ENCODE measurements around the gene CLDN3.

The CLDN3 gene

GRCh38 chr7:73770860-73771670 lies 995 bp upstream of the CLDN3 start:
- Histone ChIP-seq H3K27ac (ENCODE audit: low read length) (no peak overlapping the region), H3F3A (ENCODE audit: insufficient read depth, low read length) (peaks cover 14% of the 10 kb centered on the region), H3K36me3 (replicated peaks; ENCODE audit: insufficient read depth, low read length) (no peaks in the 10 kb centered on the region), H4K20me1 (ENCODE audit: insufficient read depth, low read length) (no peaks in the 10 kb centered on the region), H3K4me2 (ENCODE audit: low read depth, low read length) (peak overlapping the region; percentile 71), H3K9me3 (replicated peaks; ENCODE audit: insufficient read depth, low read length) (no peaks in the 10 kb centered on the region), H3K9ac (ENCODE audit: low read length) (no peak overlapping the region), H3K79me2 (ENCODE audit: low read length) (no peaks in the 10 kb centered on the region), H3K9me2 (replicated peaks; ENCODE audit: insufficient read depth, low read length) (no peaks in the 10 kb centered on the region), H3K4me3 (ENCODE audit: low read length) (peak overlapping the region; percentile 38), H3K27me3 (replicated peaks; ENCODE audit: insufficient read depth, low read length) (no peaks in the 10 kb centered on the region), H3K4me1 (ENCODE audit: low read length) (peaks cover 15% of the 10 kb centered on the region), H2AFZ (ENCODE audit: low read length) (peak overlapping the region; percentile 28)
- TF ChIP-seq EZH2 (optimal IDR thresholded peaks at IDR 0.05; ENCODE audit: low read depth, low read length): no peak
- no peak for TF ChIP-seq EZH2phosphoT487 (IDR thresholded peaks at IDR 0.05; ENCODE audit: low read length)
- no peak for TF ChIP-seq CTCF (IDR thresholded peaks at IDR 0.05; ENCODE audit: low read length)
- DNase-seq: no peak

- Histone ChIP-seq H3K4me1 (ENCODE audit: low read length) (peaks cover 11% of the 10 kb centered on the region), H4K20me1 (ENCODE audit: insufficient read depth, low read length) (no peaks in the 10 kb centered on the region), H2AFZ (ENCODE audit: low read length) (no peak overlapping the region), H3K27ac (ENCODE audit: low read length) (no peak overlapping the region), H3K79me2 (ENCODE audit: low read length) (no peaks in the 10 kb centered on the region), H3K9ac (ENCODE audit: low read length) (no peak overlapping the region), H3K4me3 (ENCODE audit: low read length) (no peak overlapping the region), H3K4me2 (ENCODE audit: low read depth, low read length) (no peak overlapping the region), H3K27me3 (replicated peaks; ENCODE audit: insufficient read depth, low read length) (no peaks in the 10 kb centered on the region), H3K9me3 (replicated peaks; ENCODE audit: insufficient read depth, low read length) (no peaks in the 10 kb centered on the region), H3F3A (ENCODE audit: insufficient read depth, low read length) (peaks cover 14% of the 10 kb centered on the region), H3K9me2 (replicated peaks; ENCODE audit: insufficient read depth, low read length) (no peaks in the 10 kb centered on the region), H3K36me3 (replicated peaks; ENCODE audit: insufficient read depth, low read length) (no peaks in the 10 kb centered on the region)
- TF ChIP-seq EZH2phosphoT487 (IDR thresholded peaks at IDR 0.05; ENCODE audit: low read length) (no peak), CTCF (IDR thresholded peaks at IDR 0.05; ENCODE audit: low read length) (no peak), EZH2 (optimal IDR thresholded peaks at IDR 0.05; ENCODE audit: low read depth, low read length) (no peak)
- no peak for DNase-seq
Measured at GRCh38 chr7:73769481-73770001, 529 bp downstream of the CLDN3 start.

GRCh38 chr7:73768641-73769480 lies 1.2 kb downstream of the CLDN3 start:
- H2AFZ ChIP-seq (ENCODE audit: low read length): no peak overlapping the region
- H4K20me1 ChIP-seq (ENCODE audit: insufficient read depth, low read length): no peaks in the 10 kb centered on the region
- H3K9ac ChIP-seq (ENCODE audit: low read length): no peak overlapping the region
- no peaks in the 10 kb centered on the region for H3K9me3 ChIP-seq (replicated peaks; ENCODE audit: insufficient read depth, low read length)
- DNase-seq: no peak
- no peak overlapping the region for H3K27ac ChIP-seq (ENCODE audit: low read length)
- H3K4me1 ChIP-seq (ENCODE audit: low read length): peaks cover 11% of the 10 kb centered on the region
- H3K36me3 ChIP-seq (replicated peaks; ENCODE audit: insufficient read depth, low read length): no peaks in the 10 kb centered on the region
- peaks cover 14% of the 10 kb centered on the region for H3F3A ChIP-seq (ENCODE audit: insufficient read depth, low read length)
- no peaks in the 10 kb centered on the region for H3K79me2 ChIP-seq (ENCODE audit: low read length)
- TF ChIP-seq EZH2 (optimal IDR thresholded peaks at IDR 0.05; ENCODE audit: low read depth, low read length) (no peak), CTCF (IDR thresholded peaks at IDR 0.05; ENCODE audit: low read length) (no peak), EZH2phosphoT487 (IDR thresholded peaks at IDR 0.05; ENCODE audit: low read length) (no peak)
- H3K9me2 ChIP-seq (replicated peaks; ENCODE audit: insufficient read depth, low read length): no peaks in the 10 kb centered on the region
- H3K27me3 ChIP-seq (replicated peaks; ENCODE audit: insufficient read depth, low read length): no peaks in the 10 kb centered on the region
- no peak overlapping the region for H3K4me3 ChIP-seq (ENCODE audit: low read length)
- H3K4me2 ChIP-seq (ENCODE audit: low read depth, low read length): no peak overlapping the region
